ENCODE measurements around the gene METTL15. TPM values are rescaled to one million over a fixed set of nuclear protein-coding genes. Genes with fewer than 3 reads are reported as not detected.

METTL15 gene
- total and polyA plus RNA-seq, 2 of the 8 experiments (the other 6 are each of a cell fraction or from before 2014, with no cell fraction given), result 5.4 to 10.5 TPM

DNA sequence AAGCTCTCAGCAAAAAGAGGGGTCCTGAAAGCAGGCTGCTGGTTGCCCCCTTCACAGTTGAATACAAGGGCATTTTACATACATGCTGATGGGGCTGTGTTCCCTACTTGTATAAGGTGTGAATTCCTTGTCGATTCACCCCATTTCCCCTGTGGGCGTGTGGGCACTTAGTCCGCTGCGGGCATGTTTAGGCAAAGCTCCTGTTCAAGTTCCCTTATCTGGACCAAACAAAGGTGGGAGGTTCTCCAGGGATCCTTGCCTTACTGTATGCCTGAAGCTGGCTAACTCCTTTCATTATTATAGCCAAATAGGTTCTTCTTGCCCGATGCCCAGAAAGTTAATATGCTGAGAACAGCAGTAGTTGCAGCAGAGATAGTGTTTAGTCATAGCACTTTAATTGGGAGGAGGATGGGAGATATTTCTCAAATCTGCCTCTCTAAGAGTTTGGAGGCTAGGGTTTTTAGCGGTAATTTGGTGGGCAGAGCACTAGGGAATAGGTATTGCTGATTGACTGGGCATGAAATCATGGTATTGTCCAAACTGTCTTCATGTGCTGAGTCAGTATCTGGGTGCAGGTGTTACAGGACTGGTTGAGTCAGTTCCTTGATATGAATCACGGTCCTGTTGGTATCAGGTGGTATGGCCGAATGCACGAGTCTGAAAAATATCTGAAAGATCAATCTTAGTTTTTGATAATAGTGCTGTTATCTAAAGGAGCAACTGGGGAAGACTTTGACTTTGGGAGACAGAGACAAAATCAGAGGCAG, 32.7 kb downstream of the METTL15 start:
- no peak overlapping the region for H4K5ac ChIP-seq (ENCODE audit: insufficient read length, low read depth, low read length)
- H4K20me1 ChIP-seq (replicated peaks in 1 of 2; ENCODE audit: control insufficient read depth in 1 of 2, insufficient read depth in 2 of 2, low read length in 2 of 2), result no peaks in the 10 kb centered on the region
- H4K8ac ChIP-seq (ENCODE audit: extremely low read depth, insufficient read depth, low read length), result no peak overlapping the region
- H2BK120ac ChIP-seq (replicated peaks; ENCODE audit: low read depth, low read length), result no peak overlapping the region
- H3K56ac ChIP-seq (replicated peaks; ENCODE audit: insufficient read length, low read depth, low read length), result no peak overlapping the region
- H2BK20ac ChIP-seq (ENCODE audit: low read length), result no peak overlapping the region
- no peak overlapping the region for H3K18ac ChIP-seq (ENCODE audit: extremely low read depth, low read length)
- no peak overlapping the region for H3K9ac ChIP-seq (replicated peaks in 1 of 4; ENCODE audit: extremely low read depth in 1 of 4, low read depth in 3 of 4, low read length in 3 of 4)
- no peak overlapping the region for H3K4me2 ChIP-seq (ENCODE audit: insufficient read depth in 1 of 2, low read depth in 2 of 2, low read length in 2 of 2)
- H3K27me3 ChIP-seq (replicated peaks in 1 of 4; ENCODE audit: control insufficient read depth in 3 of 4, extremely low read depth in 1 of 4, insufficient read depth in 3 of 4, low read length in 3 of 4), result no peaks in the 10 kb centered on the region
- no peak for DNase-seq (ENCODE audit: low read depth in 1 of 2, low spot score in 2 of 2)
- H2AK5ac ChIP-seq (ENCODE audit: low read depth, low read length), result no peak overlapping the region
- H4K91ac ChIP-seq (replicated peaks; ENCODE audit: insufficient read length, low read length), result no peak overlapping the region
- no peak overlapping the region for H3K4me3 ChIP-seq (ENCODE audit: extremely low read depth in 1 of 4, insufficient read depth in 2 of 4, low read depth in 3 of 4, low read length in 4 of 4)
- 96% methylated on average over 9 of the region's 9 CpGs; no CpG with 5 or more reads in 1 of the 2 experiments for WGBS, 2 experiments (ENCODE audit: extremely low coverage in 1 of 2, insufficient coverage in 1 of 2, insufficient read length in 1 of 2, insufficient replicate concordance in 2 of 2, low coverage in 1 of 2, low lambda C conversion rate in 2 of 2, missing lambda C conversion rate in 1 of 2)
- H3K4ac ChIP-seq (replicated peaks; ENCODE audit: insufficient read length, low read depth, low read length), result no peak overlapping the region
- no peak for FAIRE-seq
- H3K23ac ChIP-seq (ENCODE audit: insufficient read length), result no peak overlapping the region
- H3K79me1 ChIP-seq (ENCODE audit: low read depth, low read length), result no peaks in the 10 kb centered on the region
- no peak overlapping the region for H2BK15ac ChIP-seq (ENCODE audit: low read length)
- H3K14ac ChIP-seq (ENCODE audit: insufficient read length), result no peak overlapping the region
- H2AFZ ChIP-seq (ENCODE audit: low read length), result no peak overlapping the region
- peaks cover 0 to 33% (median 8%) of the 10 kb centered on the region in 4 experiments; a peak in 4 of 8 replicates for H3K36me3 ChIP-seq (ENCODE audit: control insufficient read depth in 2 of 4, insufficient read depth in 4 of 4, low read length in 3 of 4)
- ChIA-PET POLR2A (ENCODE audit: partially characterized antibody) (interaction anchor here (1.2 kb wide), 1 partner anchor 10 kb away, joined by 3 read pairs; no protein-coding TSS in a partner anchor), CTCF (ENCODE audit: partially characterized antibody) (interaction anchor here (0.6 kb wide), 1 partner anchor 18 kb away, joined by 3 read pairs; no protein-coding TSS in a partner anchor)
- peaks cover 48 to 49% of the 10 kb centered on the region in 2 experiments for H3K9me3 ChIP-seq (ENCODE audit: insufficient read depth in 2 of 2, low read depth in 1 of 2, low read length in 1 of 2)
- no peaks in the 10 kb centered on the region for H3K4me1 ChIP-seq (replicated peaks in 1 of 4; ENCODE audit: control insufficient read depth in 3 of 4, insufficient read depth in 4 of 4, low read length in 3 of 4)
- no peak overlapping the region for H3K27ac ChIP-seq (ENCODE audit: low read depth, low read length)
- H2BK12ac ChIP-seq (ENCODE audit: low read depth, low read length), result no peak overlapping the region
- TF ChIP-seq CBX5 (IDR thresholded peaks at IDR 0.05; ENCODE audit: low read depth, low read length) (no peak), HDAC6 (IDR thresholded peaks at IDR 0.05; ENCODE audit: low read depth, low read length) (no peak)
- no peaks in the 10 kb centered on the region for H3K79me2 ChIP-seq (ENCODE audit: control insufficient read depth in 1 of 2, insufficient read depth in 2 of 2, low read length in 2 of 2)
- no peaks in the 10 kb centered on the region; the same call in 1 of the 2 replicates for H3K23me2 ChIP-seq (ENCODE audit: low read depth, low read length)
- no peak overlapping the region for H2BK5ac ChIP-seq (ENCODE audit: low read depth, low read length)
